T-helper 1 cell treated with Interleukin-12 subunit alpha and Interleukin-12 subunit beta and Interleukin-4 antibody, amounts not matched to agents 30 μg/mL and 1 μg/mL, for 36 hours (primary cell): ENCODE results near the gene ZNF398.

Experiments used
- H3K27ac Mint-ChIP-seq: one replicate; pipeline ENCODE4 v1.8.0; 2021; ENCODE audit warnings: mild to moderate bottlenecking, mixed read lengths
- H3K27me3 Mint-ChIP-seq: one replicate; pipeline ENCODE4 v1.8.0; 2021; ENCODE audit warnings: low read depth, mixed read lengths
- H3K36me3 Mint-ChIP-seq: one replicate; pipeline ENCODE4 v1.8.0; 2021; ENCODE audit warnings: low read depth, mixed read lengths
- H3K4me1 Mint-ChIP-seq: one replicate; pipeline ENCODE4 v1.8.0; 2021; ENCODE audit warnings: low read depth, mixed read lengths
- H3K4me3 Mint-ChIP-seq: one replicate; pipeline ENCODE4 v1.8.0; 2021; ENCODE audit warnings: mild to moderate bottlenecking, moderate library complexity, mixed read lengths
- H3K9me3 Mint-ChIP-seq: one replicate; pipeline ENCODE4 v1.8.0; 2021; ENCODE audit warnings: mixed read lengths

ZNF398 gene

GRCh38 chr7:149147072-149147751 is at the start of gene ZNF398:
Gene ZNF398, plus strand, starts transcription at chr7:149147453. Its CDS starts 290 bp downstream, at chr7:149147743.
- Mint-ChIP-seq H3K27ac (peak within 1 kb of the TSS; percentile 99), H3K36me3 (peaks cover 6% of the 10 kb centered on the region), H3K9me3 (no peaks in the 10 kb centered on the region), H3K4me1 (peaks cover 23% of the 10 kb centered on the region), H3K27me3 (no peaks in the 10 kb centered on the region), H3K4me3 (peak within 1 kb of the TSS; percentile 98)

- no peaks in the 10 kb centered on the region for H3K4me1 Mint-ChIP-seq
- no peak overlapping the region for H3K4me3 Mint-ChIP-seq
- H3K36me3 Mint-ChIP-seq, result no peaks in the 10 kb centered on the region
- H3K27ac Mint-ChIP-seq, result no peak overlapping the region
- H3K9me3 Mint-ChIP-seq, result no peaks in the 10 kb centered on the region
- peaks cover 3% of the 10 kb centered on the region for H3K27me3 Mint-ChIP-seq
Measured at GRCh38 chr7:149099058-149099457, 48.2 kb upstream of the ZNF398 start.

- no peak overlapping the region for H3K4me3 Mint-ChIP-seq
- H3K9me3 Mint-ChIP-seq, result no peaks in the 10 kb centered on the region
- H3K4me1 Mint-ChIP-seq, result no peaks in the 10 kb centered on the region
- no peak overlapping the region for H3K27ac Mint-ChIP-seq
- H3K36me3 Mint-ChIP-seq, result no peaks in the 10 kb centered on the region
- H3K27me3 Mint-ChIP-seq, result peaks cover 3% of the 10 kb centered on the region
Measured at GRCh38 chr7:149100821-149101220, 46.4 kb upstream of the ZNF398 start.

- peaks cover 3% of the 10 kb centered on the region for H3K27me3 Mint-ChIP-seq
- H3K27ac Mint-ChIP-seq, result no peak overlapping the region
- no peaks in the 10 kb centered on the region for H3K36me3 Mint-ChIP-seq
- no peaks in the 10 kb centered on the region for H3K9me3 Mint-ChIP-seq
- no peak overlapping the region for H3K4me3 Mint-ChIP-seq
- H3K4me1 Mint-ChIP-seq, result no peaks in the 10 kb centered on the region
Measured at GRCh38 chr7:149102666-149103065, 44.6 kb upstream of the ZNF398 start.

GRCh38 chr7:149103424-149103823 is 43.8 kb upstream of the ZNF398 start:
- H3K4me3 Mint-ChIP-seq, result no peak overlapping the region
- peaks cover 3% of the 10 kb centered on the region for H3K27me3 Mint-ChIP-seq
- H3K27ac Mint-ChIP-seq, result no peak overlapping the region
- H3K9me3 Mint-ChIP-seq, result no peaks in the 10 kb centered on the region
- no peaks in the 10 kb centered on the region for H3K4me1 Mint-ChIP-seq
- no peaks in the 10 kb centered on the region for H3K36me3 Mint-ChIP-seq

GRCh38 chr7:149104214-149104613 is 43.0 kb upstream of the ZNF398 start:
- H3K9me3 Mint-ChIP-seq, result no peaks in the 10 kb centered on the region

GRCh38 chr7:149104749-149105148 is 42.5 kb upstream of the ZNF398 start:
- Mint-ChIP-seq H3K27me3 (peaks cover 3% of the 10 kb centered on the region), H3K9me3 (no peaks in the 10 kb centered on the region), H3K36me3 (no peaks in the 10 kb centered on the region), H3K4me1 (no peaks in the 10 kb centered on the region), H3K4me3 (no peak overlapping the region), H3K27ac (no peak overlapping the region)

More at GRCh38 chr7:149104214-149104613, 43.0 kb upstream of the ZNF398 start:
- no peaks in the 10 kb centered on the region for H3K36me3 Mint-ChIP-seq
- H3K27ac Mint-ChIP-seq, result no peak overlapping the region
- H3K4me3 Mint-ChIP-seq, result no peak overlapping the region
- H3K27me3 Mint-ChIP-seq, result peaks cover 3% of the 10 kb centered on the region
- H3K4me1 Mint-ChIP-seq, result no peaks in the 10 kb centered on the region

GRCh38 chr7:149109969-149110368 is 37.3 kb upstream of the ZNF398 start:
- H3K4me3 Mint-ChIP-seq, result no peak overlapping the region
- H3K27me3 Mint-ChIP-seq, result no peaks in the 10 kb centered on the region
- H3K36me3 Mint-ChIP-seq, result no peaks in the 10 kb centered on the region
- H3K27ac Mint-ChIP-seq, result no peak overlapping the region
- no peaks in the 10 kb centered on the region for H3K9me3 Mint-ChIP-seq
- H3K4me1 Mint-ChIP-seq, result no peaks in the 10 kb centered on the region

GRCh38 chr7:149125189-149125862 is 21.9 kb upstream of the ZNF398 start:
- no peaks in the 10 kb centered on the region for H3K27me3 Mint-ChIP-seq
- H3K9me3 Mint-ChIP-seq, result no peaks in the 10 kb centered on the region
- peaks cover 12% of the 10 kb centered on the region for H3K36me3 Mint-ChIP-seq
- peak overlapping the region; percentile 100 for H3K4me3 Mint-ChIP-seq
- H3K4me1 Mint-ChIP-seq, result peaks cover 26% of the 10 kb centered on the region
- peak overlapping the region; percentile 100 for H3K27ac Mint-ChIP-seq

GRCh38 chr7:149125863-149126661 is 21.2 kb upstream of the ZNF398 start, which contains the start of gene ZNF425:
Gene ZNF425, minus strand, starts transcription at chr7:149126324. Its CDS starts 111 bp downstream, at chr7:149126213.
- peaks cover 7% of the 10 kb centered on the region for H3K9me3 Mint-ChIP-seq
- H3K27ac Mint-ChIP-seq, result peak within 1 kb of the TSS; percentile 100

GRCh38 chr7:149126662-149127266 is 20.5 kb upstream of the ZNF398 start:
- peaks cover 26% of the 10 kb centered on the region for H3K4me1 Mint-ChIP-seq
- peaks cover 9% of the 10 kb centered on the region for H3K9me3 Mint-ChIP-seq
- peak overlapping the region; percentile 100 for H3K4me3 Mint-ChIP-seq
- peak overlapping the region; percentile 100 for H3K27ac Mint-ChIP-seq
- no peaks in the 10 kb centered on the region for H3K27me3 Mint-ChIP-seq
- H3K36me3 Mint-ChIP-seq, result peaks cover 22% of the 10 kb centered on the region

More at GRCh38 chr7:149125863-149126661, 21.2 kb upstream of the ZNF398 start, which contains the start of gene ZNF425:
- peaks cover 20% of the 10 kb centered on the region for H3K36me3 Mint-ChIP-seq
- H3K4me3 Mint-ChIP-seq, result peak within 1 kb of the TSS; percentile 100
- peaks cover 26% of the 10 kb centered on the region for H3K4me1 Mint-ChIP-seq
- H3K27me3 Mint-ChIP-seq, result no peaks in the 10 kb centered on the region

- Mint-ChIP-seq H3K9me3 (peaks cover 9% of the 10 kb centered on the region), H3K36me3 (peaks cover 29% of the 10 kb centered on the region), H3K27ac (no peak overlapping the region), H3K4me3 (no peak overlapping the region), H3K27me3 (no peaks in the 10 kb centered on the region), H3K4me1 (peaks cover 15% of the 10 kb centered on the region)
Measured at GRCh38 chr7:149130572-149131198, 16.6 kb upstream of the ZNF398 start.

GRCh38 chr7:149133028-149133710 is 14.1 kb upstream of the ZNF398 start:
- Mint-ChIP-seq H3K36me3 (peaks cover 20% of the 10 kb centered on the region), H3K27ac (no peak overlapping the region), H3K4me3 (no peak overlapping the region), H3K4me1 (peaks cover 4% of the 10 kb centered on the region), H3K27me3 (no peaks in the 10 kb centered on the region), H3K9me3 (peaks cover 9% of the 10 kb centered on the region)
